ENCODE data around the gene MRPS22. TPM values are rescaled to one million over a fixed set of nuclear protein-coding genes. Genes with fewer than 3 reads are reported as not detected.
"Not testable (repeated sequence)": the region's sequence is repeated elsewhere in the genome, so short reads cannot be mapped to it uniquely, and the experiment has no call there.

Gene MRPS22
- total RNA-seq, 1 experiment from 2014 or later = 45.7 TPM

DNA sequence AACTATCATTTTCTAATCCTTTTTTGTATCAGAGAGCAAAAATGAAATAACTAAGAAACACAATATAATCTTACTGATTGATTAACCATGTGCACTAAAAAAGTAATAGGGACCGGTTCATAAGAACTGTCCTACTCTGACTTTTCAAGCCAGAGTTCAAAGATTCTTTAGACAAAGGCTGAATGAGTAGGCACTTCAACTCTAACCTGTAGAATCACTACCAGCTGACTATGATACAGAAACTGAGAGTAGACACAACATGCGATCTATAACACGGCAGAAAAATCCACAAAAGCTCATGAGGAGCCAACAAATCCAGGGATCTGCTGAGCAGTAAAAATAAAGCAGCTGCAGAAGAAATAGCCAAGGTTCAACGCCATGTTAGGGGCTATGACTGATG, 36.8 kb downstream of the MRPS22 start:
- Histone ChIP-seq H3K23me2 (ENCODE audit: insufficient read length, low read depth, low read length, poor library complexity, severe bottlenecking) (no peaks in the 10 kb centered on the region), H3K23ac (ENCODE audit: insufficient read length, low read depth, low read length) (no peak overlapping the region), H4K91ac (ENCODE audit: insufficient read length, low read depth, low read length) (no peak overlapping the region), H2BK5ac (ENCODE audit: insufficient read length, low read length) (no peak overlapping the region), H4K8ac (replicated peaks; ENCODE audit: insufficient read length, low read depth, low read length) (no peak overlapping the region), H4K20me1 (ENCODE audit: control insufficient read depth, insufficient read depth, insufficient read length) (no peaks in the 10 kb centered on the region), H3K14ac (ENCODE audit: insufficient read depth, low read length) (no peak overlapping the region), H2BK15ac (ENCODE audit: low read depth, low read length) (no peak overlapping the region), H3K4ac (ENCODE audit: low read depth, low read length) (no peak overlapping the region), H3K18ac (ENCODE audit: insufficient read length, low read depth, low read length) (no peak overlapping the region), H2BK120ac (ENCODE audit: low read depth, low read length, poor library complexity, severe bottlenecking) (no peak overlapping the region), H3K9me3 (ENCODE audit: control insufficient read depth, low read depth, low read length) (no peaks in the 10 kb centered on the region), H4K5ac (ENCODE audit: insufficient read length, low read depth, low read length) (no peak overlapping the region), H2AK5ac (ENCODE audit: insufficient read length, low read length) (no peak overlapping the region), H3K4me1 (ENCODE audit: insufficient read depth, low read length) (no peaks in the 10 kb centered on the region), H3K27ac (ENCODE audit: insufficient read length, low read depth, low read length) (no peak overlapping the region), H3K79me2 (ENCODE audit: insufficient read depth, low read length) (no peaks in the 10 kb centered on the region), H3K9ac (ENCODE audit: extremely low read depth, insufficient read length, low read length) (no peak overlapping the region), H3K27me3 (ENCODE audit: insufficient read depth, low read length) (no peaks in the 10 kb centered on the region), H2BK20ac (ENCODE audit: low read depth, low read length, poor library complexity, severe bottlenecking) (no peak overlapping the region), H2AFZ (ENCODE audit: low read length) (no peak overlapping the region), H3K4me2 (ENCODE audit: insufficient read depth, insufficient read length, low read length) (no peak overlapping the region), H3K79me1 (ENCODE audit: insufficient read depth, low read depth, low read length, poor library complexity, severe bottlenecking) (peaks cover 7% of the 10 kb centered on the region), H2BK12ac (ENCODE audit: insufficient read length, low read depth, low read length) (no peak overlapping the region), H3K56ac (ENCODE audit: insufficient read length, low read depth, low read length) (no peak overlapping the region), H3T11ph (ENCODE audit: low read length) (no peak overlapping the region)
- TF ChIP-seq, protein P1, sequence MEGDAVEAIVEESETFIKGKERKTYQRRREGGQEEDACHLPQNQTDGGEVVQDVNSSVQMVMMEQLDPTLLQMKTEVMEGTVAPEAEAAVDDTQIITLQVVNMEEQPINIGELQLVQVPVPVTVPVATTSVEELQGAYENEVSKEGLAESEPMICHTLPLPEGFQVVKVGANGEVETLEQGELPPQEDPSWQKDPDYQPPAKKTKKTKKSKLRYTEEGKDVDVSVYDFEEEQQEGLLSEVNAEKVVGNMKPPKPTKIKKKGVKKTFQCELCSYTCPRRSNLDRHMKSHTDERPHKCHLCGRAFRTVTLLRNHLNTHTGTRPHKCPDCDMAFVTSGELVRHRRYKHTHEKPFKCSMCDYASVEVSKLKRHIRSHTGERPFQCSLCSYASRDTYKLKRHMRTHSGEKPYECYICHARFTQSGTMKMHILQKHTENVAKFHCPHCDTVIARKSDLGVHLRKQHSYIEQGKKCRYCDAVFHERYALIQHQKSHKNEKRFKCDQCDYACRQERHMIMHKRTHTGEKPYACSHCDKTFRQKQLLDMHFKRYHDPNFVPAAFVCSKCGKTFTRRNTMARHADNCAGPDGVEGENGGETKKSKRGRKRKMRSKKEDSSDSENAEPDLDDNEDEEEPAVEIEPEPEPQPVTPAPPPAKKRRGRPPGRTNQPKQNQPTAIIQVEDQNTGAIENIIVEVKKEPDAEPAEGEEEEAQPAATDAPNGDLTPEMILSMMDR (conservative IDR thresholded peaks at IDR 0.05) = no peak
- Mint-ChIP-seq H3K27me3 (ENCODE audit: low read depth) (no peaks in the 10 kb centered on the region), H3K4me1 (no peaks in the 10 kb centered on the region), H3K4me3 (no peak overlapping the region), H3K27ac (no peak overlapping the region), H3K9me3 (no peaks in the 10 kb centered on the region), H3K36me3 (ENCODE audit: insufficient read depth in 1 of 3, low read depth in 3 of 3) (peaks cover 17 to 50% (median 49%) of the 10 kb centered on the region in 3 experiments; a peak in 6 of 7 replicates)
- no CpG with 5 or more reads among the region's 4 CpGs for WGBS (ENCODE audit: extremely low coverage, insufficient read length, low lambda C conversion rate)
- no peak for DNase-seq

DNA sequence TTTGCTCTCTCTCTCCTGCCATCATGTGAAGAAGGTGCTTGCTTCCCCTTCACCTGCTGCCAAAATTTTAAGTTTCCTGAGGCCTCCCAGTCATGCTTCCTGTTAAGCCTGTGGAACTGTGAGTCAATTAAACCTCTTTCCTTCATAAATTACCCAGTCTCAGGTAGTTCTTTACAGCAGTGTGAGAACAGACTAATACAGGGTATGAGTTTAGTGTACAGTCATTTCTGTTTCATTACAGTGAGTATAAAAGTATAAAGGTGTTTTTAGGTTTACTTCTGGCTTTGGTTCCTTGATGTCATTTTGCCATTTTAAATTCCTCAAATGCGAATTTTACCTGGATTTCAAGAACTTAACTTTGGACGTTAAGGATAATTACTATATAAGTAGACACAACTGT, 38.5 kb downstream of the MRPS22 start:
- H3K4me3 Mint-ChIP-seq; H3K9me3 Mint-ChIP-seq; H3K4me2 ChIP-seq (ENCODE audit: insufficient read depth, insufficient read length, low read length): not testable (repeated sequence)

More for the DNA sequence above, 38.5 kb downstream of the MRPS22 start:
- not testable (repeated sequence) for H3K27ac ChIP-seq (ENCODE audit: insufficient read length, low read depth, low read length); H3K9me3 ChIP-seq (ENCODE audit: control insufficient read depth, low read depth, low read length); H2BK20ac ChIP-seq (ENCODE audit: low read depth, low read length, poor library complexity, severe bottlenecking); H4K8ac ChIP-seq (replicated peaks; ENCODE audit: insufficient read length, low read depth, low read length); H3K23ac ChIP-seq (ENCODE audit: insufficient read length, low read depth, low read length); H3K9ac ChIP-seq (ENCODE audit: extremely low read depth, insufficient read length, low read length); H2BK15ac ChIP-seq (ENCODE audit: low read depth, low read length); H2AK5ac ChIP-seq (ENCODE audit: insufficient read length, low read length); H2BK12ac ChIP-seq (ENCODE audit: insufficient read length, low read depth, low read length); H3K79me2 ChIP-seq (ENCODE audit: insufficient read depth, low read length); H3K27me3 ChIP-seq (ENCODE audit: insufficient read depth, low read length); H3T11ph ChIP-seq (ENCODE audit: low read length); H4K20me1 ChIP-seq (ENCODE audit: control insufficient read depth, insufficient read depth, insufficient read length); H2AFZ ChIP-seq (ENCODE audit: low read length); H4K91ac ChIP-seq (ENCODE audit: insufficient read length, low read depth, low read length); H3K4ac ChIP-seq (ENCODE audit: low read depth, low read length); H3K4me1 Mint-ChIP-seq; DNase-seq; H3K27me3 Mint-ChIP-seq (ENCODE audit: low read depth); H2BK120ac ChIP-seq (ENCODE audit: low read depth, low read length, poor library complexity, severe bottlenecking); H4K5ac ChIP-seq (ENCODE audit: insufficient read length, low read depth, low read length); H2BK5ac ChIP-seq (ENCODE audit: insufficient read length, low read length); H3K4me1 ChIP-seq (ENCODE audit: insufficient read depth, low read length); H3K27ac Mint-ChIP-seq; H3K56ac ChIP-seq (ENCODE audit: insufficient read length, low read depth, low read length); H3K23me2 ChIP-seq (ENCODE audit: insufficient read length, low read depth, low read length, poor library complexity, severe bottlenecking); H3K79me1 ChIP-seq (ENCODE audit: insufficient read depth, low read depth, low read length, poor library complexity, severe bottlenecking); H3K14ac ChIP-seq (ENCODE audit: insufficient read depth, low read length); H3K18ac ChIP-seq (ENCODE audit: insufficient read length, low read depth, low read length)
- WGBS (ENCODE audit: extremely low coverage, insufficient read length, low lambda C conversion rate) = no CpG with 5 or more reads among the region's 2 CpGs
- H3K36me3 Mint-ChIP-seq (ENCODE audit: insufficient read depth in 1 of 3, low read depth in 3 of 3) = peaks cover 14 to 45% (median 43%) of the 10 kb centered on the region in 3 experiments; a peak in 6 of 7 replicates

Data from H9 (cell line).